Measurements from ENCODE around the gene ZDHHC7. TPM values are rescaled to one million over a fixed set of nuclear protein-coding genes. Genes with fewer than 3 reads are reported as not detected.

Gene ZDHHC7, protein sequence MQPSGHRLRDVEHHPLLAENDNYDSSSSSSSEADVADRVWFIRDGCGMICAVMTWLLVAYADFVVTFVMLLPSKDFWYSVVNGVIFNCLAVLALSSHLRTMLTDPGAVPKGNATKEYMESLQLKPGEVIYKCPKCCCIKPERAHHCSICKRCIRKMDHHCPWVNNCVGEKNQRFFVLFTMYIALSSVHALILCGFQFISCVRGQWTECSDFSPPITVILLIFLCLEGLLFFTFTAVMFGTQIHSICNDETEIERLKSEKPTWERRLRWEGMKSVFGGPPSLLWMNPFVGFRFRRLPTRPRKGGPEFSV
- 68.1 to 77.4 TPM (median 77.1 TPM) in 5 replicates for total RNA-seq (2022; extraction: Qiagen RNA extraction; ENCODE audit: low read depth)

DNA sequence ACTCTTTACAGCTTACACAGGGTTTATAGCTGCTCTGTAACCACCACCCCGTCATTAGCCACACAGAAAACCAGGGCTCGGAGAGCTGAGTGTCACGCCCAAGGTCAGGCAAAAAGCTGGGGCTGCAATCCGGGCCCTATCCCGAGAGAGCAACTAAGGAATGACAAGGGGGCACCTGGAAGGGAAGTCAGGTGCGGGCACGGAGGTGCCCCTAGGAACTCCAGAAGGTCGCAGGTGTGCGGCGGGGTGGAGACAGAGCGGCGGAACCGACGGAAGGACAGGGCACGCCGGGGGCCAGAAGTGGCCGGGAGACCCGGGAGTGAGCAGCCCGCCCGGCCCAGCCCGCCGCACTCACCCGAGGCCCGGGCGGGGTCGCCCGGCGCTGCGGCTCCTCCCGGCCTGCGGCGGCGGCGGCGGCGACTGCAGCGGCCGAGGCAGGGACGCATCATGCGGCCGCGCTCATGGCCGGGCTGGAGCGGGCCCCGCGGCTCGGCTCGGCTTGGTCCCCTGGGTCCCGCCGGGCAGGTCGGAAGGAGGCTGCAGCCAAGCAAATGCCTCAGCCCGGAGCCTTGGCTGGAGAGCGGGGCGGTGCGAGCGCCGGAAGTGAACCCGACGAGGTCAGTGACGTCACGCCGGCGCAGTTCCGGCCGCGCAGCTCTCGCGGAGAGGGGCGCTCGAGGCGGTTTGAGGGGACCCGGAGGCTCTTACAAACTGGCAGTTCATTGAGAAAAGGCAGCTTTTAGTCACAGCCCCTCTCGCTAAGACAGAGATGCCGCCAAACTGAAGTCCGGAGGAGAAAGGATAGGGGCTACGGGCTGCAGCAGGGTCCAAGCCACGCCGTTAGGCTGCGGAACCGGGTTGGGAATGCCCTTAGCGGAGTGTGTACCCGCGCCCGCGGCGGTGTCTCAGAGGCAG, at the start of gene ZDHHC7:
Gene ZDHHC7 (minus strand): TSS at position 605 of the 915 bp plus-strand sequence. CDS start 20,917 bp downstream, outside the sequence.

DNA sequence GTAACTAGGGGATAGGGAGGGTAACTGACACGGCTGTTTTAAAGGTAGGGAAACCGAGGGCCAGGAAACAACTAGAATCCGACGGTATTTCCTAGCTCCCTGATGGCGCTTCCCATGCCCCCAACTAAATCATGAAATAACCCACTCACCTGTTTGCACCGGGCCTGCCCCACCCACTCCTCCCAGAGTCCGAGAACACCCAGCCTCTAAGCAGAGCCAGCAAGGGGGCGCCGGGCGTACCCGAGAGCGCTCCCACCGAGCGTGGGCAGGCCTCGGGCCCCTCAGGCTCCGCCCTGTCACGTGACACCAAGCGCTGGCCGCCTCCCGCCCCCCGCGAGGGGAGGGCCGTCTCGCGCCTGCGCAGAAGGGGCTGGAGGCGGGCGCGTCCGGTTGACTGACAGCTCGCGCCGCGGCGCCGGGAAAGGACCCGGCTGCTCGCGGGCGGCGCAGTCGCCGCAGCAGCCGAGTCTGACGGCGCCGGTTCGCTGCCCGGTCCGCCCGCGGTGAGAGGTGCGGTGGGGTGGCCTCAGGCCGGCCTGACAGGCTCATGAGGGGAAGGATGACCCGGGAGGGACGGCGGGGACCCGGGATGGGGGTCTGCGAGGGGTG, 16.1 kb upstream of the ZDHHC7 start, which contains the start of gene KIAA0513:
Gene KIAA0513 (plus strand): TSS at position 447 of the 609 bp plus-strand sequence. CDS start 39,277 bp downstream, outside the sequence.

Other genes with a start within 250 kb of the ZDHHC7 start
- gene CRISPLD2, start 191.6 kb downstream of the ZDHHC7 start, total RNA-seq (2022; extraction: Qiagen RNA extraction; ENCODE audit: low read depth), result 3.2 to 4.3 TPM (median 3.7 TPM) in 5 replicates
- 1.8 to 3.2 TPM (median 2.2 TPM) in 5 replicates for gene KIAA0513, start 16.3 kb upstream of the ZDHHC7 start, total RNA-seq (2022; extraction: Qiagen RNA extraction; ENCODE audit: low read depth)
- gene CIBAR2, start 100.9 kb upstream of the ZDHHC7 start, total RNA-seq (2022; extraction: Qiagen RNA extraction; ENCODE audit: low read depth), result not detected in 5 replicates